Measurements from ENCODE around the gene MRPS22.
A peak's percentile ranks its signal among the peaks of the same experiment; 100 is the strongest.

The MRPS22 gene

DNA sequence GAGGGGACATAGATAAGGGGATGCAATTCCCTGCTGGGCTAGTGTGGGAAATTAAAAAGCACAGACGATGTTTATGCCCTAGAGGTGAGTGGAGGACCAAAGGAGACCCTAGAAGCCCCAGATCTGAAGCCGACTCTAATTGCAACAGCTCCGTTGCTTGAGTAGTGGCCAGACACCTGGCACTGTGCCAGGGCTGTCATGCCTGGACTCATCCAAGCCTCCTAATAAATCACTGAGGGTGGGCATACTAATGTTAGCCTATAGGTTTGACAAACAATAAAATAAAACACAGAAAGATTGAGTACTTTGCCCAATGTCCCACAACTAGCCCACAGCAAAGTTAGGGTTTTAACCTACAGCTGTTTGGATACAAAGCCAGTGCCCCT, 25.4 kb upstream of the MRPS22 start:
- no peak overlapping the region for H3K27ac Mint-ChIP-seq
- no peak overlapping the region for H3K4me3 Mint-ChIP-seq
- no peaks in the 10 kb centered on the region for H3K4me1 Mint-ChIP-seq (ENCODE audit: low read depth in 2 of 2)
- peaks cover 26 to 74% of the 10 kb centered on the region in 2 donors for H3K27me3 Mint-ChIP-seq
- ATAC-seq (replicated peaks) (no peak), DNase-seq (no peak)
- no peaks in the 10 kb centered on the region for H3K9me3 Mint-ChIP-seq
- H3K36me3 Mint-ChIP-seq (ENCODE audit: insufficient read depth): no peaks in the 10 kb centered on the region

DNA sequence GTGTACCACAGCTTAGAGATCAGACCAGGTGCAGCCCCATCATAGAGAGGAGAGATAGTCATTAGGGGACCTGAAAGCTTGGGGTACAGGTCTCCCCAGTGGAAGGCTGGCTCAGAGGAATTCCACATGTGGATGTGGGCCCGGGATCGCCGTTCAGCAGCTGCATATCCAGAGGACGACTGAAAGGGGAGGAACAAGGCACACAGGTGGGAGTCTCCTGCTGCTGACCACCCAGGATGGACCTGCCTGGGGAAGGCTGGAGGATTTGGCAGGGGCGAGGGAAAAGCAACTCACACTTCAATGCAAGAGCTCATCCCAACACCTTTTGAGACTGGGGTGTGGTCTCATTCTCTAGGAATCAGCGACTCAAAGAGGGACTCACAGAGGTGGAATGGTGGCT, 25.0 kb upstream of the MRPS22 start:
- Mint-ChIP-seq H3K27ac (no peak overlapping the region), H3K9me3 (no peaks in the 10 kb centered on the region), H3K4me1 (ENCODE audit: low read depth in 2 of 2) (no peaks in the 10 kb centered on the region)

DNA sequence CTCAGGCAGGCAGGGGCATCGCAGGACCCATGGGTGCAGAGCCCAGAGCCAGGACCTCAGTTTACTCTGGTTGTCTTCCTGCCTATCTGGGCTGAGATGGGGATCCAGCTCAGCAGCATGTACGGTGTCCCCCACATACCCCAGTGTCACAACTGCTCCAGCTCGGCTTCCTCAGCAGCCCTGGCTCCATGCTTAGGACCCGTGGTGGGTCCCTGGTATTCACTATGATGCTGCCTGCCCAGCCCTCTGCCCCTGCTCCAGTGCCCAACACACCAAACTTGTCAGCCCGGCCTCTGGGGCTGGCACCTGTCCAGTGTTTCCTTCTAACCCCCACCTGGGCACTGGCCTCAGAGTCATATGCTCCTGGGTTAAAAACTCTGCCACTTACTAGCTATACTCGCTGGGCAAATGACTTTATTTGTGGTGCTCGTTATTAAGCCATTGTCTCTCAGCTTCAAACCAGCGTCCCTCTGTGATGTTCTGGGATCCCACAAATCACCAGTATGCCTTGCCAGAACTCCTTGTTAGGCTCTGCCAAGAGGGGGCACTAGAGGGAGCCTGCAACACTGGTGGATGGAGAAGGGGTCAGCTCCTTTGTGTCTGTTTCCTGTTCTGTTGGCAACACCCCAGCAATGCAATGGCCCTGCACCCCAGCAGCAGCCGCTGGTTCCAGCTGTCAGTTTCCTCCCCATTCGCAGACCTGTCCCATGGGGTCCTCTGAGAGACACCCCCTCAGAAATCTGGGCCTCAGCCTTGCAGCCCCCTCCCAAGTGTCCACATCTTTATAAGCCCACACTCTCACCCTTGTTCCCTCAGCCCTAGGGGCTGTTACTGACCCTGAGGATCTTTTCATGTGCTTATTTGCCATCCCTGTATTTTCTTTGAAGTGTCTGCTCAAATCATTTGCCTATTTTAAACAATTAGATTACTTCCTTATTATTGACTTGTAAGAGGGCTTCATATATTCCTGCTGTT, 24.1 kb upstream of the MRPS22 start:
- ATAC-seq (replicated peaks) (no peak), DNase-seq (no peak)
- Mint-ChIP-seq H3K4me1 (ENCODE audit: low read depth in 2 of 2) (no peaks in the 10 kb centered on the region), H3K27me3 (peaks cover 23 to 63% of the 10 kb centered on the region in 2 donors), H3K27ac (no peak overlapping the region), H3K4me3 (no peak overlapping the region), H3K9me3 (no peaks in the 10 kb centered on the region), H3K36me3 (ENCODE audit: insufficient read depth) (no peaks in the 10 kb centered on the region)

More for the DNA sequence above, 25.0 kb upstream of the MRPS22 start:
- no peak for DNase-seq
- no peaks in the 10 kb centered on the region for H3K36me3 Mint-ChIP-seq (ENCODE audit: insufficient read depth)
- peaks cover 23 to 70% of the 10 kb centered on the region in 2 donors for H3K27me3 Mint-ChIP-seq
- no peak overlapping the region for H3K4me3 Mint-ChIP-seq
- no peak for ATAC-seq (replicated peaks)

DNA sequence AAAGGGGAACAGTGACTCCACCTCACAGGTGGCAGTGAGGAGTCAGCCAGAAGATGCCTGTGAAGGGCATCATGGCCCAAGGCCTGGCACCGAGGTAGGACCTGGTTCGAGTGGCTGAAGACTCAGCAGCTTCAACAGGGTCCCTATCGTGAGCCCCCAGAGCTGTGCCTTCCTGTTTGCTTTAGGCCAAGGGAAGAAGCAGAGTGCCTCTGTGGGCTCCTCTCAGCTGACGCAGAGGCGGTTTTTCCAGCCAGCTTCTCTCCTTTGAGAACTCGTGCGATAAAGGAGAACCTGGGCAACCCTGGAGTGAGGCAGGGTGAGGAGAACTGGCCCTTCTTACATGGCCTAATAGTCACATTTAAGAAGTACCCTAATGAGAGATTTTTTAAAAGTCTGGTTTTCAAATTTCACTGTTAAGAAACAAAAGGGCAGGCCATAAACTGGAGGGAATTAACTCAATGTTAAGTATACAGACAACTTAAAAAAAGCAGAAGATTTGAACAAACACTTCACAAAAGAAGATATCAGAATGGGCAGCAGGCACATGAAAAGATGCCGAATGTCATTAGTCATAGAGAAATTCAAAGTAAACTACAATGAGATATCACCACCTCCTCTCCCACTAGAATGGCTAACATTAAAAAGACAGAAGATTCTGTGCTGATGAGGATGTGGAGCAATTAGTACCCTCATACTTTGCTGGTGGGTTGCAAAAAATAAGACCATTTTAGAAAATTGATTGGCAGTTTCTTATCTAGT, 23.1 kb upstream of the MRPS22 start:
- Mint-ChIP-seq H3K27ac (no peak overlapping the region), H3K4me3 (no peak overlapping the region)

DNA sequence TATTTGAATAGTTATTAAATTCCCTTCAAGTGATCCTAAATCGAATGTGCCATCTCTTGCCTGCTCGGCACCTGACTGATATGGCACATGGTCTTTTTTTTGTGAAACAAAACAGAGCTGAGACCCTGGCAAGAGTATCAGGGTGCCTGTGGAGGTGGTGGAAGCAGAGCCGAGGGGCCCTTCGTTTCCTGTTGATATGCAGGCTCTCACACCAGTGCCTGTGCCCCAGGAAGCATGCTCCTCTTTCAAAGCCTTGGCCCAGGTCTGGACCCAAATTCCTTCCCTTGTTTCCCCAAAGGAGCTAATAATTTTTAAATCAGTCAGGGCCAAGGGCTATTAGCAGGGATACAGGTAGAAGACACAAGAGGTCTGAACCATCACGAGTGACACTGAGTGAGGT, 21.5 kb upstream of the MRPS22 start:
- no peaks in the 10 kb centered on the region for H3K4me1 Mint-ChIP-seq (ENCODE audit: low read depth in 2 of 2)
- DNase-seq: no peak
- H3K36me3 Mint-ChIP-seq (ENCODE audit: insufficient read depth): no peaks in the 10 kb centered on the region
- ATAC-seq (replicated peaks): no peak
- H3K4me3 Mint-ChIP-seq: no peak overlapping the region
- H3K9me3 Mint-ChIP-seq: no peaks in the 10 kb centered on the region
- peaks cover 7 to 38% of the 10 kb centered on the region in 2 donors for H3K27me3 Mint-ChIP-seq
- H3K27ac Mint-ChIP-seq: no peak overlapping the region

More for the DNA sequence above, 23.1 kb upstream of the MRPS22 start:
- no peaks in the 10 kb centered on the region for H3K9me3 Mint-ChIP-seq
- no peak for DNase-seq
- ATAC-seq (replicated peaks): no peak
- peaks cover 19 to 53% of the 10 kb centered on the region in 2 donors for H3K27me3 Mint-ChIP-seq
- no peaks in the 10 kb centered on the region for H3K4me1 Mint-ChIP-seq (ENCODE audit: low read depth in 2 of 2)
- no peaks in the 10 kb centered on the region for H3K36me3 Mint-ChIP-seq (ENCODE audit: insufficient read depth)

DNA sequence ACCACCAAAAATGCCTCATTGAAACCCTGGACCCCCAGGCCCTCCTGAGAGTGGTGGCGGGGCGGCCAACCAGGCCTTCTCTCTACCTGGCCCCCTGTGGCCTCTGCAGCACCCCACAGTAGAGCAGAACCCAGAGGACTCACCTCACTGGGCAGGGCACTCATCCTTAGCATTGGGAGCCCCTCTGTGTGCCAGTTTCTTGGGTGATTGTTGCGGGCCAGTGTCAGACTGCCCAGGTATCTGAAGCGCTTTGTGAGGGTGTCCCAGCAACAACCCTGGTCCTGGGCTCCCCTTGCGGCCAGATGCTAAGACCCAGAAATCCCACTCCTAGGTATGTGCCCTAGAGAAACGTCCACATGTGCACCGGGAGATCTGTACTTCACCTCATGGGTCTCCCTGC, 20.7 kb upstream of the MRPS22 start:
- H3K4me3 Mint-ChIP-seq: no peak overlapping the region
- H3K4me1 Mint-ChIP-seq (ENCODE audit: low read depth in 2 of 2): no peaks in the 10 kb centered on the region
- H3K27me3 Mint-ChIP-seq: peaks cover 6 to 30% of the 10 kb centered on the region in 2 donors
- ATAC-seq (replicated peaks) (no peak), DNase-seq (no peak)
- H3K27ac Mint-ChIP-seq: no peak overlapping the region
- H3K9me3 Mint-ChIP-seq: no peaks in the 10 kb centered on the region
- no peaks in the 10 kb centered on the region for H3K36me3 Mint-ChIP-seq (ENCODE audit: insufficient read depth)

DNA sequence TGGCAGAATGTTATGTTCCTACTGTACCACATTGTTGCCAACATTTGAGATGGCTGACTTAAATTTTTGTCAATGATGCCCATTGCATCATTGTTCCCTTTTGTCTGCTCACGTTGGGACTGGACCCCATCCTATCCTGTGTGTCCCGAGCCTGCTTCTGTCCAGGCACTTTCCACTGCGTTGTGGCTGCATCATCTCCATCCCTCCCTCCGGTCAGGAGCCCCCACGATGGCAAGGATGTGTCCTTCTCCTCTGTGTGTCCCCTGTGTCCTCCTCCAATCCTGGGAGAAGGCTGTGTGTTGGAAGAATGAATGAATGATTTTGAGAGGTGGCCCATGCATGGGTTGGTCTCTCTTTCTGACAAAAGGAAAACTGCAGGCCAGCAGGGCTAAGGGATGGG, 19.4 kb upstream of the MRPS22 start:
- DNase-seq (no peak), ATAC-seq (replicated peaks) (no peak)
- Mint-ChIP-seq H3K9me3 (no peaks in the 10 kb centered on the region), H3K27me3 (peaks cover 6 to 17% of the 10 kb centered on the region in 2 donors), H3K27ac (no peak overlapping the region), H3K36me3 (ENCODE audit: insufficient read depth) (no peaks in the 10 kb centered on the region), H3K4me1 (ENCODE audit: low read depth in 2 of 2) (peaks cover 5 to 7% of the 10 kb centered on the region in 2 donors), H3K4me3 (no peak overlapping the region)

DNA sequence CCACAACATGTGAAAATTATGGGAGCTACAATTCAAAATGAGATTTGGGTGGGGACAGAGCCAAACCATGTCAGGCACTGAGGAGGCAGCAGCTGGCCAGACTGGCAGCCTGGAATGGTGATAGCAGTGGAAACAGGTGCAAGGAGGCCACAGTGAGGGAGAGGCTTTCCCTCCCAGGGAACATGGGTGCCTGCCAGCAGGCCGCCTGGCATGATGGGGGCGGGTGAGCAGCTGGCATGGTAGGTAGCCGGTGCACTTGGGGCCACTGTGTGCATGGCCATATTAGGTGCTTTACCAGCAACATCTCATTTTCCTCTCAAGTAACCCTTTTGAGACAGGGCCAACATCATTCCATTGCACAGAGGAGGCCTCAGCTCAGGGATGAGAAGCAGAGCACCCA, 18.3 kb upstream of the MRPS22 start:
- Mint-ChIP-seq H3K36me3 (ENCODE audit: insufficient read depth) (peaks cover 3% of the 10 kb centered on the region), H3K4me1 (ENCODE audit: low read depth in 2 of 2) (peaks cover 13 to 15% of the 10 kb centered on the region in 2 donors), H3K27me3 (peaks cover 6 to 17% of the 10 kb centered on the region in 2 donors), H3K9me3 (no peaks in the 10 kb centered on the region), H3K4me3 (no peak overlapping the region), H3K27ac (no peak overlapping the region)
- ATAC-seq (replicated peaks) (no peak), DNase-seq (no peak)

DNA sequence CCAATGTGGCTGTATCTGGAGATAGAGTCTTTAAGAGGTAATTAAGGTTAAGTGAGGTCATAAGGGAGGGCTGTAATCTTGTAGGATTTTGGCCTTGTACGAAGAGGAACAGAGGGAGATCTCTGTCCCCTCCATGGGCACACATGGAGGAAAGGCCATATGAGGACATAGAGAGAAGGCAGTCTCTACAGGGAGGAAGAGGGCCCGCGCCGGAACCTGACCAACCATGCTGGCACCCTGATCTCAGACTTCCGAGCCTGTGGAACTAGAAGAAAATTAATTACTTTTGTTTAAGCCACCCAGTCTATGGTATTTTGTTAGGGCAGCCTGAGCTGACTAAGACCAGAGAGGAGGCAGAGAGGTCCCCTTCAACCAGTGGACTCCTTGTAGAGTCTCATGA, 17.7 kb upstream of the MRPS22 start:
- no peaks in the 10 kb centered on the region for H3K9me3 Mint-ChIP-seq

DNA sequence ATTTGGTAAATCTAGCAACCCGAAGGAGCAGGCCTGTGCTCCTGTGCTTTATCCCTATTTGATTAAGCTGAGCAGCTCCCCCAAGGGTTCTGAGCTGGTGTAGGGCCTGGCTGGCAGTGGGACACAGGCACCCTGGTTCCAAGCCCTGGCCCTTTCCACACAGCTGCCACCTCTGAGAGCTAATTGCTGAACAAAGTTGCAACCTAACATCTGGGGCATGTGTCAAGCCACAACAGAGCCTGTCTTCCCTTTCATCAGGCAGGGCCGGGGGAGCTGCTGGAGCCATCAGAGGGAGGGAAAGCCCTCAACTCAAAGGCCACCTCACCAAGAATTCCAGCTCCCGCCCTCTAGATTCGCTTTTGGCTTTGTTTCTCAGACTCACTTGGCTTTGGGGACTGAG, 17.1 kb upstream of the MRPS22 start:
- H3K4me1 Mint-ChIP-seq (ENCODE audit: low read depth in 2 of 2): peaks cover 13 to 15% of the 10 kb centered on the region in 2 donors
- peaks cover 13 to 28% of the 10 kb centered on the region in 2 donors for H3K27me3 Mint-ChIP-seq
- no peak overlapping the region for H3K4me3 Mint-ChIP-seq
- no peak for DNase-seq
- H3K36me3 Mint-ChIP-seq (ENCODE audit: insufficient read depth): peaks cover 3% of the 10 kb centered on the region
- no peaks in the 10 kb centered on the region for H3K9me3 Mint-ChIP-seq
- no peak for ATAC-seq (replicated peaks)
- no peak overlapping the region for H3K27ac Mint-ChIP-seq

More for the DNA sequence above, 17.7 kb upstream of the MRPS22 start:
- Mint-ChIP-seq H3K36me3 (ENCODE audit: insufficient read depth) (peaks cover 3% of the 10 kb centered on the region), H3K4me3 (no peak overlapping the region), H3K27ac (no peak overlapping the region), H3K4me1 (ENCODE audit: low read depth in 2 of 2) (peaks cover 13 to 15% of the 10 kb centered on the region in 2 donors), H3K27me3 (peaks cover 8 to 22% of the 10 kb centered on the region in 2 donors)
- DNase-seq: no peak
- ATAC-seq (replicated peaks): no peak

DNA sequence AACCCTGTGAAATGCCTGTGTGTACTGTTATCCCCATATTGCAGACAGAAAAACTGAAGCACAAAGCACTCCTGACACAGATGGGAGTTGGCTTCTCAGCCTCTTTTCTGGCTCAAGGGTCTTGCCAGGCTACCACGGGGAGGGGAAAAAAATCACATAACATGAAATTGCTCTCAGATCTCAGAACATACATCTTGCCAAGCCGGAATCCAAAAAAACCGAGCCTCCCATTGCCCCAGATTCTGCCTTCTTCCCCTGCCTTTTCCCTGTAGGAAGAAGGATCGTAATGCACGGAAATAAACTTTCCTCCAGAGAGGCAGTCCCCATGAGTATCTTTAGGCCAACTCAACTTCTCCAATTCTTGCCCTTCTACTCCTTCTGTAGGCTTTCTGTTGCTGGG, 16.6 kb upstream of the MRPS22 start:
- ATAC-seq (replicated peaks) (no peak), DNase-seq (no peak)
- Mint-ChIP-seq H3K4me1 (ENCODE audit: low read depth in 2 of 2) (peaks cover 13 to 15% of the 10 kb centered on the region in 2 donors), H3K27ac (no peak overlapping the region), H3K4me3 (no peak overlapping the region), H3K36me3 (ENCODE audit: insufficient read depth) (peaks cover 3% of the 10 kb centered on the region), H3K27me3 (peaks cover 18 to 32% of the 10 kb centered on the region in 2 donors), H3K9me3 (no peaks in the 10 kb centered on the region)

DNA sequence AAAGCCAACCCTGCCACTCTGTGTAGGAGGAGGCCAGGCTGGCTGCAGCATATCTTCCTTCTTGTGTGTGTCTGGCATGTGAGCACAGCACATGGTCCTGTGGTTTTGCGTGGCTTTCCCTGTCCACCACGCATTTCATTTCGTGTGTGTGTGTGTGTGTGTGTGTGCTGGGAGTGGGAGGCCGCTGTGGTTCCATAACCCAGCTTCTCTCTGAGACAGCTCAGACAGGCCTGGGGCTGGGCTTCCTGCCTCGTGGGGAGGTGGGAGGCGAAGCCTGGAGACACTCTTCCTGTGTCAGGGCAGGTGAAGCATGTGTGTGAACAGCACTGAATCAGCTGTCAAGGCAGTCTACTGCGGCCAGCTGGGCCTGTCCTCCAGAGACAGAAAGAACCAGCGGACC, 16.0 kb upstream of the MRPS22 start:
- peaks cover 24 to 33% of the 10 kb centered on the region in 2 donors for H3K27me3 Mint-ChIP-seq
- DNase-seq (no peak), ATAC-seq (replicated peaks) (no peak)
- no peaks in the 10 kb centered on the region for H3K9me3 Mint-ChIP-seq
- peaks cover 13 to 15% of the 10 kb centered on the region in 2 donors for H3K4me1 Mint-ChIP-seq (ENCODE audit: low read depth in 2 of 2)
- peaks cover 3% of the 10 kb centered on the region for H3K36me3 Mint-ChIP-seq (ENCODE audit: insufficient read depth)
- peak overlapping the region in 1 of 2 donors; percentile 69 for H3K27ac Mint-ChIP-seq
- no peak overlapping the region for H3K4me3 Mint-ChIP-seq

DNA sequence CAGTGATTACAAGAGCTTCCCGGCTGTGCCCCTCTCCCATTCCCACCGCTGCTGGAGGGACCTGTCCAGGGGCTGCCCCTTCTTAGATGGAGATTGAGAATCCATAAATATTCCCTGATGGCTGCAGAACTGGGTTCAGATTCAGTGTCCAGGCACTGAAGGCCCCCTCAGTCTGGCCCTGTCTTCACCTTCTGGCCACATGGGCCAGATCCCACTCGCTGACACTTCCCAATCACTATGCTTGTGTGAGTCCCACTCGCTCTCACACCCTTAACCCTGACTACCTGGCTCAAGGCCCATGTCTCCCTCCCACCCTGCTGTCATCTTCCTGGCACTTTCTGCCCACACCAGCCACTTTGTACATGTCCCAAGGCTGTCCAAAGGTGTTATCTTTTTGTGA, 15.5 kb upstream of the MRPS22 start:
- H3K4me1 Mint-ChIP-seq (ENCODE audit: low read depth in 2 of 2): peaks cover 13 to 15% of the 10 kb centered on the region in 2 donors

More for the DNA sequence above, 15.5 kb upstream of the MRPS22 start:
- DNase-seq (no peak), ATAC-seq (replicated peaks) (no peak)
- peaks cover 29 to 38% of the 10 kb centered on the region in 2 donors for H3K27me3 Mint-ChIP-seq
- H3K36me3 Mint-ChIP-seq (ENCODE audit: insufficient read depth): peaks cover 3% of the 10 kb centered on the region
- H3K27ac Mint-ChIP-seq: no peak overlapping the region
- H3K4me3 Mint-ChIP-seq: peak overlapping the region in 1 of 2 donors; percentile 65
- no peaks in the 10 kb centered on the region for H3K9me3 Mint-ChIP-seq

All from effector memory CD8-positive, alpha-beta T cell (primary cell).